ENCODE data around the gene POMT1.

Gene POMT1

DNA sequence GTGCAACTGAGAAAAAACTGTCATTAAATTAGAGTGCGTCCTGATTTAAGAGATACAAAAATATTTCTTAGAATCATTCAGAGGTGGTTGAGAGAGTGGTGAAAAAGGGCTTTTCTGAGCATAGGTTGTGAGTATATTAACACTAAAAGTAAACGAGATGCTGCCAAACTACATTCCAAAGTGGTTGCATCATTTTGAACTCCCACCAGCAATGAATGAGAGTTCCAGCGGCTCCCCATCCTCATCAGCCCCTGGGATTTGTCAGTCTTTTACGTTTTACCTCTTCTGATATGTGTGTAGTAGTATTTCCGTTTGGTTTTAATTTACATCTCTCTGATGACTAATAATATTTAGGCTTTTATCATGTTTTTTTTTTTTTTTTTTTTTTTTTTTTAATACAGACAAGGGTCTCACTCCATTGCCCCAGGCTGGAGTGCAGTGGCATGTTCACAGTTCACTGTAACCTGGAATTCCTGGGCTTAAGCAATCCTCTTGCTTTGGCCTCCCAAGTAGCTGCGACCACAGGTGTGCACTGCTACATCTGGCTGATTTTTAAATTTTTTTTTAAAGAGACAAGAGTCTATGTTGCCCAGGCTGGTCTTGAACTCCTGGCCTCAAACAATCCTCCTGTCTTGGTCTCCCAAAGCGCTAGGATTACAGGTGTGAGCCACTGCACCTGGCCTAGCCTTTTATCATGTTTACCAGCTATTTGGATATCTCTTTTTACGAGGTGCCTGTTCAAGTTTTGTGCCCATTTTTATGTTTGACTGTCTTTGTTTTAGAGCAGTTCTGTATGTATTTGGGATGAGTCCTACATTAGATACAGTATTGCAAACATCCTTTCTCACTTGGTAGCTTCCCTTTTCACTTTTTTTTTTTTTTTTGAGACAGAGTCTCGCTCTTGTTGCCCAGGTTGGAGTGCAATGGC is 59.6 kb downstream of the POMT1 start:
- no peak for DNase-seq (ENCODE audit: low read depth)
- TF ChIP-seq, protein P1, sequence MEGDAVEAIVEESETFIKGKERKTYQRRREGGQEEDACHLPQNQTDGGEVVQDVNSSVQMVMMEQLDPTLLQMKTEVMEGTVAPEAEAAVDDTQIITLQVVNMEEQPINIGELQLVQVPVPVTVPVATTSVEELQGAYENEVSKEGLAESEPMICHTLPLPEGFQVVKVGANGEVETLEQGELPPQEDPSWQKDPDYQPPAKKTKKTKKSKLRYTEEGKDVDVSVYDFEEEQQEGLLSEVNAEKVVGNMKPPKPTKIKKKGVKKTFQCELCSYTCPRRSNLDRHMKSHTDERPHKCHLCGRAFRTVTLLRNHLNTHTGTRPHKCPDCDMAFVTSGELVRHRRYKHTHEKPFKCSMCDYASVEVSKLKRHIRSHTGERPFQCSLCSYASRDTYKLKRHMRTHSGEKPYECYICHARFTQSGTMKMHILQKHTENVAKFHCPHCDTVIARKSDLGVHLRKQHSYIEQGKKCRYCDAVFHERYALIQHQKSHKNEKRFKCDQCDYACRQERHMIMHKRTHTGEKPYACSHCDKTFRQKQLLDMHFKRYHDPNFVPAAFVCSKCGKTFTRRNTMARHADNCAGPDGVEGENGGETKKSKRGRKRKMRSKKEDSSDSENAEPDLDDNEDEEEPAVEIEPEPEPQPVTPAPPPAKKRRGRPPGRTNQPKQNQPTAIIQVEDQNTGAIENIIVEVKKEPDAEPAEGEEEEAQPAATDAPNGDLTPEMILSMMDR (IDR thresholded peaks at IDR 0.05; ENCODE audit: control insufficient read depth, insufficient read depth, low read depth, low read length, missing control alignments): no peak
- no peak overlapping the region for H3K4me3 ChIP-seq (ENCODE audit: control insufficient read depth, low read depth, low read length)

DNA sequence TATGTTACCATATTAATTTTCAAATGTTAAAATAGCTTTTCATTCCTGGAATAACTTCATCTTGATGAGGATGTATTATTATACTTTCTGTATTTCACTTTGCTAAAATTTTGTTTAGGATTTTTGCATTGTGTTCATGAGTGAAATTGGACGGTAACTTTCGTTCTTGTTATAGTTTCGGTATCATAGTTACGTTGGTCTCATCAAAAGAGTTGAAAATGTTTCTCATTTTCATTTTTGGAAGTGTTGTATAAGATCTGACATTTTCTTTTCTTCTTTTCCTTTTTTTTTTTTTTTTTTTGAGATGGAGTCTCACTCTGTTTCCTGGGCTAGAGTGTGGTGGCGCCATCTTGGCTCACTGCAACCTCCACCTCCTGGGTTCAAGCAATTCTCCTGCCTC is 62.7 kb downstream of the POMT1 start:
- H3K4me3 ChIP-seq (ENCODE audit: control insufficient read depth, low read depth, low read length): no peak overlapping the region
- no peak for DNase-seq (ENCODE audit: low read depth)
- TF ChIP-seq, protein P1 (IDR thresholded peaks at IDR 0.05; ENCODE audit: control insufficient read depth, insufficient read depth, low read depth, low read length, missing control alignments): no peak

DNA sequence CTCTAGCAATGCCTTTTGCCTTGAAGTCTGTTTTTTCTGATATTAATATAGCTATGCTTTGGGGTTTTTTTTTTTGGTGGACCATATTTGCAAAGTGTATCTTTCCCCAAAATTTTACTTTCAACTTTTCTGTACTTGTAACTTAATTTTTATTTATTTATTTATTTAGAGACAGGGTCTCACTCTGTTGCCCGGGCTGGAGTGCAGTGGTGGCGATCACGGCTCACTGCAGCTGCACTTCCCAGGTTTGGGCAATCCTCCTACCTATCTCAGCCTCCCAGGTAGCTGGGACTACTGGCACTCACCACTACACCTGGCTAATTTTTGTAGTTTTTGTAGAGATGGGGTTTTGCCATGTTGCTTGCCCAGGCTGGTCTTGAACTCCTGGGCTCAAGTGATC is 63.4 kb downstream of the POMT1 start:
- TF ChIP-seq, protein P1 (IDR thresholded peaks at IDR 0.05; ENCODE audit: control insufficient read depth, insufficient read depth, low read depth, low read length, missing control alignments): no peak
- DNase-seq (ENCODE audit: low read depth): no peak

DNA sequence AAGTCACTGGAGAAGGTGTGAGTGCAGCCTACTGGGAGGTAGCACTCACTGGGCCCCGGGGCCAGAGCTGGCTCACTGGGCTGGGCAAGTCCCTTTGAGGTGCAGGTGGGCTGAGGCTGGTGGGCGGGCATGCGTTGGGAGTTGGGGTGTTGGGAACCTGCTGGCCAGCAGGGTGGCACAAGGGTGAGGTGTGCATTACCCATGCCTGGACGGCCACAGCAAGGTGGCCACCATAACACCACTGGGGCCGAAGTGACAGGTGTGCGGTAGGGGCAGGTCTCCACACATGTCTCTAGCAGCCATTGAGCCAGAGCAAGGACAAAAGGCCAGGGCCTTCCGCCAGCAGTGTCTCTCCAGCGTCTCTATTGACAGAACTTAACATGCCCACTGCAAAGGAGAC is 65.2 kb downstream of the POMT1 start:
- DNase-seq (ENCODE audit: low read depth): no peak
- H3K4me3 ChIP-seq (ENCODE audit: control insufficient read depth, low read depth, low read length): no peak overlapping the region
- TF ChIP-seq, protein P1 (IDR thresholded peaks at IDR 0.05; ENCODE audit: control insufficient read depth, insufficient read depth, low read depth, low read length, missing control alignments): no peak

More for the DNA sequence above, 63.4 kb downstream of the POMT1 start:
- no peak overlapping the region for H3K4me3 ChIP-seq (ENCODE audit: control insufficient read depth, low read depth, low read length)
